Measurements from ENCODE around the gene CREBRF.
"Not testable (repeated sequence)": the region's sequence is repeated elsewhere in the genome, so short reads cannot be mapped to it uniquely, and the experiment has no call there.

CREBRF gene

DNA sequence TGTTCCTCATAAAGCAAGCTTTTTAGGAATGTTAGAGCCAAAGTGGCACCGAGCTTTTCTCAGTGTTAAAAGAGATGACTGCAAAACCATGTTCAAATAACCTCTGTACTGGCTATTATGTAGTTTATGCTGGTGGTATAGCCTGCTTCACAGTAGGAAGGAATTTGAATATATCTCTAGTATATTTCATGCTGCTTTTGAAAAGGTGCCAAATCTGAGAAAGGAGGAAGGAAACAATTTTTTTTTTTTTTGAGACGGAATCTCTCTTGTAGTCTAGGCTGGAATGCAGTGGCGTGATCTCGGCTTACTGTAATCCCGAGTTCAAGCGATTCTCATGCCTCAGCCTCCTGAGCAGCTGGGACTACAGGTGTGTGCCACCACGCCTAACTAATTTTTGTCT is 13.5 kb downstream of the CREBRF start:
- no peak overlapping the region for H3K4me2 ChIP-seq (ENCODE audit: low read depth, low read length, poor library complexity, severe bottlenecking)
- H3K9me2 ChIP-seq (replicated peaks; ENCODE audit: insufficient read depth, low read length), result no peaks in the 10 kb centered on the region
- H3F3A ChIP-seq (ENCODE audit: insufficient read depth), result no peaks in the 10 kb centered on the region
- H3K4me3 ChIP-seq (ENCODE audit: insufficient read depth, low read length, poor library complexity, severe bottlenecking), result no peak overlapping the region
- H4K20me1 ChIP-seq (ENCODE audit: low read depth, low read length), result no peaks in the 10 kb centered on the region
- no peaks in the 10 kb centered on the region for H3K36me3 ChIP-seq (ENCODE audit: low read length)
- no peaks in the 10 kb centered on the region for H3K79me2 ChIP-seq (ENCODE audit: insufficient read depth, low read length)
- H3K9me3 ChIP-seq (ENCODE audit: insufficient read depth, low read length), result no peaks in the 10 kb centered on the region
- no peaks in the 10 kb centered on the region for H3K27me3 ChIP-seq (ENCODE audit: low read length)
- no peak overlapping the region for H2AFZ ChIP-seq (ENCODE audit: low read depth, low read length, severe bottlenecking)
- no peak for TF ChIP-seq EZH2phosphoT487 (conservative IDR thresholded peaks at IDR 0.05; ENCODE audit: low read length)
- TF ChIP-seq, protein P1, sequence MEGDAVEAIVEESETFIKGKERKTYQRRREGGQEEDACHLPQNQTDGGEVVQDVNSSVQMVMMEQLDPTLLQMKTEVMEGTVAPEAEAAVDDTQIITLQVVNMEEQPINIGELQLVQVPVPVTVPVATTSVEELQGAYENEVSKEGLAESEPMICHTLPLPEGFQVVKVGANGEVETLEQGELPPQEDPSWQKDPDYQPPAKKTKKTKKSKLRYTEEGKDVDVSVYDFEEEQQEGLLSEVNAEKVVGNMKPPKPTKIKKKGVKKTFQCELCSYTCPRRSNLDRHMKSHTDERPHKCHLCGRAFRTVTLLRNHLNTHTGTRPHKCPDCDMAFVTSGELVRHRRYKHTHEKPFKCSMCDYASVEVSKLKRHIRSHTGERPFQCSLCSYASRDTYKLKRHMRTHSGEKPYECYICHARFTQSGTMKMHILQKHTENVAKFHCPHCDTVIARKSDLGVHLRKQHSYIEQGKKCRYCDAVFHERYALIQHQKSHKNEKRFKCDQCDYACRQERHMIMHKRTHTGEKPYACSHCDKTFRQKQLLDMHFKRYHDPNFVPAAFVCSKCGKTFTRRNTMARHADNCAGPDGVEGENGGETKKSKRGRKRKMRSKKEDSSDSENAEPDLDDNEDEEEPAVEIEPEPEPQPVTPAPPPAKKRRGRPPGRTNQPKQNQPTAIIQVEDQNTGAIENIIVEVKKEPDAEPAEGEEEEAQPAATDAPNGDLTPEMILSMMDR (IDR thresholded peaks at IDR 0.05; ENCODE audit: insufficient read depth, low read length, poor library complexity, severe bottlenecking), result no peak
- no peak overlapping the region for H3K9ac ChIP-seq (ENCODE audit: low read length)
- no peak overlapping the region for H3K27ac ChIP-seq (ENCODE audit: low read depth, low read length)

DNA sequence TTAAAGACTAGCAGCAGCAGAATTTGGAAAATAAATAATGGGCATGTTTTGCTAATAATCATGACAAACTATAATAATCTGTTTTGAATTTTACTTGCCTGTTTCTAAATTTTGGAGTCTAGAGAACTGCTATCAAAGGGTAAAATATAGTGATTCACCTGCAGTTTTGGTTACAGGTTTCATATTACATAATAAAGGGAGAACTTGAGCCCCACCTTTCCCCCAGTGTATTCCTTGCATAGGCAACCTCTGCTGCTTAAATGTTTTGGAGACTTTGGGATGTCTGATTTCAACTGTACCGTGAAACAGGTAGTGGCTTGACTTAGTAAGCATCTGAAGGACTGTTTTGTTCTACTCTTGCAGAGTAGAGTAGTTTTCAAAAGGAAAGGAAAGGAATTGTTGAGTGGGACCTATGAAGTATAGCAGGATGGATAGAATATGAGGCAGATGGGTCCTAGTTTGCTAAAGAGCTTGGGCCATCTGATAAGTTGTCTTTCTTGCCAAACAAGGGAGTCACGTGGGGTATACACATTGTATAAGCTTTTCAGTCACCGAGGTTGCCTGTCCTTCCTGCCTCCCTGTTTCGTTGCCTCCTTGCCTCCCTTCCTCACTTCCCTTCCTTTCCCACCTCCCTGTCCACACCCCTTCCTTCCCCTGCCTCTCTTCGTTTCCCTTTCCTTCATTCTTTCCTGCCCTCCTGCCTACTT is 19.1 kb downstream of the CREBRF start:
- TF ChIP-seq EZH2phosphoT487 (conservative IDR thresholded peaks at IDR 0.05; ENCODE audit: low read length), result no peak
- TF ChIP-seq, protein P1 (IDR thresholded peaks at IDR 0.05; ENCODE audit: insufficient read depth, low read length, poor library complexity, severe bottlenecking), result no peak
- H3K4me3 ChIP-seq (ENCODE audit: insufficient read depth, low read length, poor library complexity, severe bottlenecking), result no peak overlapping the region
- no peaks in the 10 kb centered on the region for H3K27me3 ChIP-seq (ENCODE audit: low read length)

DNA sequence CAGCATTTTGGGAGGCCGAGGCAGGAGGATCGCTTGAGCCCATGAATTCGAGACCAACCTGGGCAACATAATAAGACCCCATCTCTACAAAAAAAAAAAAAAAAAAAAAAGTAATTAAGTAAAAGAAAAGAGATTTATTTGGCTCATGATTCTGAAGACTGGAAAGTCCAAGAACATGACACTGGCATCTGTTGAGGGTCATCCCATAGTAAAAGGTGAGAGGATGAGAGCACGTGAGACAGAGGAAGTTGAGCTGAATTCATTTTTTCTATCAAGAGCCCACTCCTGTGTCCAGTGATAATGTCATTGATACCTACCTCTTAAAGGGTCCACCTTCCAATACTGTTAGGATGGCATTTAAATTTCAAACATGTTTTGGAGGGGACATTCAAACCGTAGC is 19.8 kb downstream of the CREBRF start:
- Histone ChIP-seq H3K9me2 (replicated peaks; ENCODE audit: insufficient read depth, low read length) (no peaks in the 10 kb centered on the region), H3K9me3 (ENCODE audit: insufficient read depth, low read length) (no peaks in the 10 kb centered on the region), H3K4me2 (ENCODE audit: low read depth, low read length, poor library complexity, severe bottlenecking) (no peak overlapping the region), H2AFZ (ENCODE audit: low read depth, low read length, severe bottlenecking) (no peak overlapping the region), H4K20me1 (ENCODE audit: low read depth, low read length) (no peaks in the 10 kb centered on the region), H3K36me3 (ENCODE audit: low read length) (no peaks in the 10 kb centered on the region), H3K79me2 (ENCODE audit: insufficient read depth, low read length) (no peaks in the 10 kb centered on the region), H3K9ac (ENCODE audit: low read length) (no peak overlapping the region), H3K4me3 (ENCODE audit: insufficient read depth, low read length, poor library complexity, severe bottlenecking) (no peak overlapping the region), H3K27ac (ENCODE audit: low read depth, low read length) (no peak overlapping the region), H3F3A (ENCODE audit: insufficient read depth) (no peaks in the 10 kb centered on the region), H3K27me3 (ENCODE audit: low read length) (no peaks in the 10 kb centered on the region)
- TF ChIP-seq, protein P1 (IDR thresholded peaks at IDR 0.05; ENCODE audit: insufficient read depth, low read length, poor library complexity, severe bottlenecking), result no peak
- no peak for TF ChIP-seq EZH2phosphoT487 (conservative IDR thresholded peaks at IDR 0.05; ENCODE audit: low read length)

More for the DNA sequence above, 19.1 kb downstream of the CREBRF start:
- Histone ChIP-seq H2AFZ (ENCODE audit: low read depth, low read length, severe bottlenecking) (no peak overlapping the region), H3K4me2 (ENCODE audit: low read depth, low read length, poor library complexity, severe bottlenecking) (no peak overlapping the region), H4K20me1 (ENCODE audit: low read depth, low read length) (no peaks in the 10 kb centered on the region), H3K36me3 (ENCODE audit: low read length) (no peaks in the 10 kb centered on the region), H3K9ac (ENCODE audit: low read length) (no peak overlapping the region), H3K9me3 (ENCODE audit: insufficient read depth, low read length) (no peaks in the 10 kb centered on the region), H3K27ac (ENCODE audit: low read depth, low read length) (no peak overlapping the region), H3K9me2 (replicated peaks; ENCODE audit: insufficient read depth, low read length) (no peaks in the 10 kb centered on the region), H3F3A (ENCODE audit: insufficient read depth) (no peaks in the 10 kb centered on the region), H3K79me2 (ENCODE audit: insufficient read depth, low read length) (no peaks in the 10 kb centered on the region)

DNA sequence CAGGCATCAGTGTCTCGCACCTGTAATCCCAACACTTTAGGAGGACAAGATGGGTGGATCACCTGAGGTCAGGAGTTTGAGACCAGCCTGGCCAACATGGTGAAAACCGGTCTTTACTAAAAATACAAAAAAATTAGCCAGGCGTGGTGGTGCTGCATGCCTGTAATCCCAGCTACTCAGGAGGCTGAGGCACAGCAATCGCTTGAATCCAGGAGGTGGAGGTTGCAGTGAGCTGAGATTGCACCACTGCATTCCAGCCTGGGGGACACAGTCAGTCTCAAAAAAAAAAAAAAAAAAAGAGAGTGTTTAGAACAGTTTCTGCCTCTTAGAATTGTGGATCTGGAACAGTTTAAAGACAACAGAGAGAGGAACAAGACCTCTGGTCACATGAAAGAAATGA is 20.3 kb downstream of the CREBRF start:
- H3K9ac ChIP-seq (ENCODE audit: low read length); H3K9me2 ChIP-seq (replicated peaks; ENCODE audit: insufficient read depth, low read length); H4K20me1 ChIP-seq (ENCODE audit: low read depth, low read length); H3K27ac ChIP-seq (ENCODE audit: low read depth, low read length); H3F3A ChIP-seq (ENCODE audit: insufficient read depth); H3K9me3 ChIP-seq (ENCODE audit: insufficient read depth, low read length); H2AFZ ChIP-seq (ENCODE audit: low read depth, low read length, severe bottlenecking); H3K79me2 ChIP-seq (ENCODE audit: insufficient read depth, low read length); H3K36me3 ChIP-seq (ENCODE audit: low read length); H3K4me3 ChIP-seq (ENCODE audit: insufficient read depth, low read length, poor library complexity, severe bottlenecking); H3K4me2 ChIP-seq (ENCODE audit: low read depth, low read length, poor library complexity, severe bottlenecking); H3K27me3 ChIP-seq (ENCODE audit: low read length): not testable (repeated sequence)

Measured in SU-DHL-6 (cell line).